HPDE6-E6E7 (cell line): ENCODE results near the gene PXN.
A peak's percentile ranks its signal among the peaks of the same experiment; 100 is the strongest.
"Not testable (repeated sequence)": the region's sequence is repeated elsewhere in the genome, so short reads cannot be mapped to it uniquely, and the experiment has no call there.

ENCODE experiments used
- DNase-seq: peaks from one replicate; pipeline ENCODE4 v3.0.0; 2011; ENCODE audit warnings: missing footprints; ENCODE audit errors: extremely low spot score

Gene PXN

GRCh38 chr12:120241561-120242274 is 23.8 kb downstream of the PXN start:
- no peak for DNase-seq

- DNase-seq, result no peak
Measured at GRCh38 chr12:120240495-120240833, 25.1 kb downstream of the PXN start.

- DNase-seq, result no peak
Measured at GRCh38 chr12:120239776-120240494, 25.6 kb downstream of the PXN start.

- DNase-seq, result no peak
Measured at GRCh38 chr12:120238839-120239445, 26.6 kb downstream of the PXN start.

- no peak for DNase-seq
Measured at GRCh38 chr12:120238217-120238616, 27.3 kb downstream of the PXN start.

- no peak for DNase-seq
Measured at GRCh38 chr12:120237360-120238171, 28.0 kb downstream of the PXN start.

GRCh38 chr12:120236809-120237208 is 28.7 kb downstream of the PXN start:
- not testable (repeated sequence) for DNase-seq

GRCh38 chr12:120235369-120236323 is 29.9 kb downstream of the PXN start:
- no peak for DNase-seq

- no peak for DNase-seq
Measured at GRCh38 chr12:120234643-120235368, 30.7 kb downstream of the PXN start.

GRCh38 chr12:120231316-120232011 is 34.1 kb downstream of the PXN start:
- DNase-seq, result peak; percentile 95

- no peak for DNase-seq
Measured at GRCh38 chr12:120230974-120231315, 34.6 kb downstream of the PXN start.

- no peak for DNase-seq
Measured at GRCh38 chr12:120230326-120230973, 35.1 kb downstream of the PXN start.

GRCh38 chr12:120229487-120230325 is 35.8 kb downstream of the PXN start:
- no peak for DNase-seq

- no peak for DNase-seq
Measured at GRCh38 chr12:120229071-120229486, 36.5 kb downstream of the PXN start.

- DNase-seq, result no peak
Measured at GRCh38 chr12:120228291-120229070, 37.0 kb downstream of the PXN start.

GRCh38 chr12:120228041-120228290 is 37.6 kb downstream of the PXN start:
- no peak for DNase-seq

GRCh38 chr12:120227233-120228040 is 38.1 kb downstream of the PXN start:
- no peak for DNase-seq
